K562 (cell line): ENCODE data around the gene DUSP16. TPM values are rescaled to one million over a fixed set of nuclear protein-coding genes. Genes with fewer than 3 reads are reported as not detected.

Source experiments
- ATAC-seq: fragments of 200-7000 bp; cut with Tn5 transposase; 3 replicates; pipeline ENCODE4 v1.9.1; 2020; ENCODE audit warnings: moderate library complexity
- BruUV-seq: library from RNA; stranded (reverse); fragments of 400-500 nt; replicated peaks from 2 replicates; lab custom pipeline; 2021; lab: Mats Ljungman, UMichigan
- CTCF ChIA-PET: fragments of 300-600 bp; formaldehyde crosslinking; extraction: SDS; loops from one replicate; lab custom pipeline; 2021; ENCODE audit warnings: low intra/inter-chr PET ratio; lab: Yijun Ruan, JAX
- POLR2A ChIA-PET: fragments of 300-600, 350-650 bp; sonication (Branson Sonifier 250); formaldehyde crosslinking; extraction: SDS; loops from one replicate; lab custom pipeline; 2021; ENCODE audit warnings: antibody characterized with exemption, inconsistent platforms; lab: Yijun Ruan, JAX
- DNase-seq, 4 experiments: peaks; one replicate each; pipeline versions ENCODE4 v3.0.0 to v3.0.0-alpha.2; 2011 to 2018; ENCODE audit warnings: low spot score in 3 of 4, mixed read lengths in 3 of 4; ENCODE audit errors: extremely low read depth in 1 of 4
- FAIRE-seq: peaks from 2 replicates; lab custom pipeline; 2011; peaks lifted over from hg19 to GRCh38; lab: Jason Lieb, UNC
- H2AFZ ChIP-seq: 2 replicates; pipeline ENCODE4 v1.6.0; 2011; ENCODE audit warnings: low read depth, low read length, control low read depth, inconsistent platforms
- H3K27ac ChIP-seq: fragments of 200-600 bp; 3 replicates; pipeline ENCODE4 v1.8.0; 2011; ENCODE audit warnings: low read depth, mild to moderate bottlenecking, control low read depth, inconsistent platforms, low read length, moderate library complexity, mixed read lengths; ENCODE audit errors: extremely low read depth
- H3K27me3 ChIP-seq, 2 experiments: fragments of 300-600 bp in 1 of 2; 2 replicates in 1 of 2; 3 replicates in 1 of 2; pipeline versions ENCODE4 v1.6.0 to v1.8.0; 2011; ENCODE audit warnings: inconsistent platforms in 2 of 2, low read length in 2 of 2, mild to moderate bottlenecking in 1 of 2, mixed read lengths in 1 of 2, moderate library complexity in 1 of 2; ENCODE audit not compliant: control insufficient read depth in 2 of 2, insufficient read depth in 2 of 2
- H3K36me3 ChIP-seq: fragments of 300-600 bp; 3 replicates; pipeline ENCODE4 v1.8.0; 2011; ENCODE audit warnings: mild to moderate bottlenecking, low read length, inconsistent platforms; ENCODE audit not compliant: control insufficient read depth, insufficient read depth
- H3K4me1 ChIP-seq, 2 experiments: fragments of 200-600 bp in 1 of 2; replicated peaks in 1 of 2; 2 replicates in 1 of 2; 3 replicates in 1 of 2; pipeline versions ENCODE4 v1.5.1 to v1.8.0; 2011; ENCODE audit warnings: inconsistent platforms in 2 of 2, low read length in 2 of 2, mild to moderate bottlenecking in 1 of 2, mixed read lengths in 1 of 2, moderate library complexity in 1 of 2; ENCODE audit not compliant: control insufficient read depth in 2 of 2, insufficient read depth in 2 of 2
- H3K4me2 ChIP-seq: 2 replicates; pipeline ENCODE4 v1.6.1; 2011; ENCODE audit warnings: low read length, control low read depth, inconsistent platforms, mixed read lengths; ENCODE audit not compliant: insufficient read depth
- H3K4me3 ChIP-seq: fragments of 200-600 bp; sonication (generic), shearing (Covaris generic); 2 replicates; pipeline ENCODE4 v1.5.1; 2016; ENCODE audit warnings: control low read depth, inconsistent platforms
- H3K79me2 ChIP-seq: fragments of 200-600 bp; 3 replicates; pipeline ENCODE4 v1.8.0; 2011; ENCODE audit warnings: low read length, inconsistent platforms; ENCODE audit not compliant: control insufficient read depth, insufficient read depth
- H3K9ac ChIP-seq, 2 experiments: 2 replicates each; pipeline versions ENCODE4 v1.6.0 to v1.6.1; 2011; ENCODE audit warnings: low read depth in 2 of 2, low read length in 2 of 2, control low read depth in 1 of 2, inconsistent platforms in 1 of 2, mild to moderate bottlenecking in 1 of 2, mixed read lengths in 1 of 2; ENCODE audit not compliant: insufficient read depth in 1 of 2
- H3K9me1 ChIP-seq: one replicate; pipeline ENCODE4 v1.6.0; 2011; ENCODE audit warnings: inconsistent platforms, mild to moderate bottlenecking, low read length, moderate library complexity; ENCODE audit not compliant: control insufficient read depth, insufficient read depth
- H3K9me3 ChIP-seq: replicated peaks from 2 replicates; pipeline ENCODE4 v1.5.1; 2011; ENCODE audit warnings: low read depth, low read length, inconsistent platforms; ENCODE audit not compliant: control insufficient read depth, insufficient read depth
- H4K20me1 ChIP-seq: replicated peaks from 2 replicates; pipeline ENCODE4 v1.6.1; 2011; ENCODE audit warnings: low read length, inconsistent platforms, mixed read lengths; ENCODE audit not compliant: control insufficient read depth, insufficient read depth
- DPF2 ChIP-seq: fragments of 450-650 bp; IDR thresholded peaks from 2 replicates; pipeline ENCODE4 v1.6.1; 2016
- GTF2E2 ChIP-seq: fragments of 200-800 bp; sonication (Bioruptor generic); IDR thresholded peaks from 2 replicates; pipeline ENCODE4 v1.6.1; 2016; ENCODE audit warnings: missing genetic modification characterization, missing compliant biosample characterization
- KDM4B ChIP-seq, 2 experiments: fragments of 450-650 bp in 1 of 2; sonication (generic) in 1 of 2; IDR thresholded peaks; 2 replicates each; pipeline ENCODE4 v1.6.1; 2016 to 2017; ENCODE audit warnings: borderline replicate concordance in 2 of 2, antibody characterized with exemption in 1 of 2, low read depth in 1 of 2, mild to moderate bottlenecking in 1 of 2
- PRMT5 ChIP-seq: sonication (generic); formaldehyde crosslinking; IDR thresholded peaks from 2 replicates; pipeline ENCODE4 v1.5.0; 2020; ENCODE audit warnings: missing genetic modification reagents
- XRCC5 ChIP-seq: fragments of 200-400 bp; formaldehyde crosslinking; IDR thresholded peaks from 2 replicates; pipeline ENCODE4 v1.6.1; 2017; ENCODE audit warnings: low read depth, mild to moderate bottlenecking, low read length
- ZNF57 ChIP-seq: fragments of 450-650 bp; formaldehyde crosslinking; IDR thresholded peaks from 2 replicates; pipeline ENCODE4 v1.4.0; 2020; ENCODE audit warnings: mild to moderate bottlenecking, moderate library complexity
- WGBS: fragments of 100-300 bp; shearing (Covaris generic); methylation state at CpG from one replicate; pipeline ENCODE4 v1.1.6; 2016; ENCODE audit warnings: low coverage, mixed read lengths; ENCODE audit not compliant: insufficient coverage; ENCODE audit errors: missing lambda C conversion rate; 5-methylcytosine and 5-hydroxymethylcytosine counted together
- in situ Hi-C: fragments of 300-500 bp; cut with MboI; formaldehyde crosslinking; loops from 4 replicates; pipeline ENCODE4 v1.15.0; 2018; ENCODE audit warnings: inconsistent platforms, mixed read lengths
- intact Hi-C: fragments of 100-400 bp; cut with micrococcal nuclease; formaldehyde crosslinking; loops from 2 replicates; pipeline ENCODE4 v1.14.2; 2022
- polyA plus RNA-seq, 8 experiments: library from polyadenylated mRNA; depleted of rRNA in 4 of 8; stranded (reverse) in 5 of 8; unstranded in 3 of 8; fragments of >200 nt; fragmentation: Nextera tagmentation in 2 of 8; fragmentation: Illumina TruSeq in 1 of 8; extraction: Ambion mirVana in 2 of 8; extraction: Trizol in 1 of 8; gene quantifications; 2 replicates each; pipeline versions ENCODE4 v1.2.1 to v1.2.3, GENCODE V29; 2011 to 2014; ENCODE audit warnings: inconsistent platforms in 1 of 8, missing spikeins in 1 of 8
- total RNA-seq, 7 experiments: library from RNA; depleted of rRNA in 6 of 7; stranded (reverse); fragments of >200 nt in 6 of 7; fragmentation: Illumina TruSeq in 2 of 7; extraction: Trizol in 2 of 7; gene quantifications; 2 replicates each; pipeline versions ENCODE4 v1.2.1 to v1.2.3, GENCODE V29; 2011 to 2021; ENCODE audit warnings: low replicate concordance in 1 of 7

Gene DUSP16
- total and polyA plus RNA-seq, 9 of the 15 experiments (the other 6 are each of a cell fraction or from before 2014, with no cell fraction given): 0.70 to 12.3 (median 5.7) TPM

GRCh38 chr12:12539028-12539810 lies 23.4 kb downstream of the DUSP16 start:
- Histone ChIP-seq H3K27ac (no peak overlapping the region), H3K4me1 (no peaks in the 10 kb centered on the region), H3K4me3 (no peak overlapping the region), H3K4me2 (no peak overlapping the region), H3K36me3 (no peaks in the 10 kb centered on the region), H3K27me3 (no peaks in the 10 kb centered on the region), H3K9me3 (no peaks in the 10 kb centered on the region), H3K79me2 (no peaks in the 10 kb centered on the region), H3K9ac (no peak overlapping the region), H2AFZ (no peak overlapping the region), H4K20me1 (peaks cover 2% of the 10 kb centered on the region), H3K9me1 (no peaks in the 10 kb centered on the region)
- no TSS peak for BruUV-seq
- intact Hi-C loops (no loop called here), in situ Hi-C loops (no loop called here)
- no peak for ATAC-seq
- DNase-seq: no peak
- ChIA-PET POLR2A (no interaction called here), CTCF (no interaction called here)
- no peak for FAIRE-seq
- WGBS: 72% methylated on average over 6 of the region's 7 CpGs
- no peak for TF ChIP-seq ZNF57
- no peak for TF ChIP-seq GTF2E2 (tag)
- no peak for TF ChIP-seq PRMT5 (CRISPR knock-in tag)
- no peak for TF ChIP-seq KDM4B (IDR thresholded peaks at IDR 0.05; ENCODE audit: borderline replicate concordance in 2 of 2, low read depth in 1 of 2)
- TF ChIP-seq DPF2: no peak
- no peak for TF ChIP-seq XRCC5
